Measurements from ENCODE around the gene RAB40C. TPM values are rescaled to one million over a fixed set of nuclear protein-coding genes. Genes with fewer than 3 reads are reported as not detected.
A peak's percentile ranks its signal among the peaks of the same experiment; 100 is the strongest.

Gene RAB40C
- total and polyA plus RNA-seq, 8 donors = 17.6 to 101 (median 25.6) TPM

DNA sequence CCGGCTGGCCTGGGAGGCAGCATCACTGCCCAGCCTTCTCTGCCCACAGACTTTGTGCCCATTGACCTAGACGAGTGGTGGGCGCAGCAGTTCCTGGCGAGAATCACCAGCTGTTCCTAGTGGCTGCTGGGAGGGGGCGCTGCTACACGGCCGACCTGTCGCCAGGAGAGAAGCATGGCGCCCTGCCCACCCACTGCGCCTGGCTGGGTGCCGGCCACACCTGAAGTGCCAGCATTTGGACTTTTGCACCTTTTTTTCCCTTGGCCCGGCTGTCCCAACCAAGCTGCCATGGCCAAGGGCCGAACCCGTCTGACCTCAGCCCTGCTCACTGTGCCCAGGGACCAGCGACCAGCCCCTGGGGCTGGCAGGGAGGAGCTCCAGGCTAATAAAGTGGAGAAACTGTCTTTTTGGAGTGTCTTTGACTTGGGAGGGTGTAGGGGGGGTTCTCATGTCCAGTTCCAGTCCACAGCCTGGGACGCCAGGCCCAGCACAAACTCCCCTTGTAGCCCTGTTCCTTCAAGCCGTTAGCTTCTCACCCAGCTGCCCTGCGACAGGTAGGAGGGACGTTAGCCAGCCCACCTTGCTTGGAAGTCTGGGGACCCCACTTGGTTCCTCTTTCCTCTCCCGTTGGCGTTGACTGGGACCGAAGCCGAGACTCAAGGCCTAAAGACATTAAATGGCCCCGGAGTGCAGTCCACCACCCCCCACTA is 58.4 kb downstream of the RAB40C start:
- Histone ChIP-seq H3K27me3 (no peaks in the 10 kb centered on the region), H3K9me3 (no peaks in the 10 kb centered on the region), H3K4me1 (peaks cover 54 to 78% (median 74%) of the 10 kb centered on the region in 4 donors), H3K4me3 (peak overlapping the region; percentile 73 to 99 (median 90)), H3K27ac (peak overlapping the region; percentile 88 to 95 (median 90)), H3K36me3 (peaks cover 0 to 18% (median 14%) of the 10 kb centered on the region in 4 donors)
- TF ChIP-seq POLR2A (IDR thresholded peaks at IDR 0.05) (no peak), EP300 (IDR thresholded peaks at IDR 0.05) (no peak), POLR2AphosphoS5 (IDR thresholded peaks at IDR 0.05) (peak in 2 of 3 donors; percentile 4 to 21)
- TF ChIP-seq, protein P1, sequence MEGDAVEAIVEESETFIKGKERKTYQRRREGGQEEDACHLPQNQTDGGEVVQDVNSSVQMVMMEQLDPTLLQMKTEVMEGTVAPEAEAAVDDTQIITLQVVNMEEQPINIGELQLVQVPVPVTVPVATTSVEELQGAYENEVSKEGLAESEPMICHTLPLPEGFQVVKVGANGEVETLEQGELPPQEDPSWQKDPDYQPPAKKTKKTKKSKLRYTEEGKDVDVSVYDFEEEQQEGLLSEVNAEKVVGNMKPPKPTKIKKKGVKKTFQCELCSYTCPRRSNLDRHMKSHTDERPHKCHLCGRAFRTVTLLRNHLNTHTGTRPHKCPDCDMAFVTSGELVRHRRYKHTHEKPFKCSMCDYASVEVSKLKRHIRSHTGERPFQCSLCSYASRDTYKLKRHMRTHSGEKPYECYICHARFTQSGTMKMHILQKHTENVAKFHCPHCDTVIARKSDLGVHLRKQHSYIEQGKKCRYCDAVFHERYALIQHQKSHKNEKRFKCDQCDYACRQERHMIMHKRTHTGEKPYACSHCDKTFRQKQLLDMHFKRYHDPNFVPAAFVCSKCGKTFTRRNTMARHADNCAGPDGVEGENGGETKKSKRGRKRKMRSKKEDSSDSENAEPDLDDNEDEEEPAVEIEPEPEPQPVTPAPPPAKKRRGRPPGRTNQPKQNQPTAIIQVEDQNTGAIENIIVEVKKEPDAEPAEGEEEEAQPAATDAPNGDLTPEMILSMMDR (IDR thresholded peaks at IDR 0.05) = peak in 4 of 7 experiments; percentile 22 to 46 (median 32)
- DNase-seq = peak; percentile 76 to 83
- intact Hi-C loops (cut with DNase I; ENCODE audit: low total_unique reads) = no loop called here
- WGBS, 5 donors = 18 to 47% (median 24%) methylated on average over 22 to 24 of the region's 24 CpGs

GRCh38 chr16:648781-649589 is 59.1 kb downstream of the RAB40C start, which contains the start of gene WDR90:
WDR90 (plus strand) TSS chr16:649365; CDS start chr16:649417, 52 bp downstream.
- intact Hi-C loops (cut with DNase I; ENCODE audit: low total_unique reads) = no loop called here
- no peaks in the 10 kb centered on the region for H3K9me3 ChIP-seq
- no peaks in the 10 kb centered on the region for H3K27me3 ChIP-seq
- DNase-seq = peak; percentile 94 to 98
- peak within 1 kb of the TSS; percentile 73 to 99 (median 90) for H3K4me3 ChIP-seq
- TF ChIP-seq POLR2A (IDR thresholded peaks at IDR 0.05) = no peak
- peak in 2 of 3 donors; percentile 73 to 93 for TF ChIP-seq POLR2AphosphoS5 (IDR thresholded peaks at IDR 0.05)
- H3K36me3 ChIP-seq = peaks cover 0 to 26% (median 22%) of the 10 kb centered on the region in 4 donors
- WGBS, 5 donors = 1 to 5% (median 1%) methylated on average over 19 to 91 of the region's 91 CpGs
- peaks cover 52 to 71% (median 67%) of the 10 kb centered on the region in 4 donors for H3K4me1 ChIP-seq
- peak within 1 kb of the TSS; percentile 88 to 95 (median 90) for H3K27ac ChIP-seq

- no peak for DNase-seq
- H3K27me3 ChIP-seq = no peaks in the 10 kb centered on the region
- intact Hi-C loops (cut with DNase I; ENCODE audit: low total_unique reads) = loop anchor here (10.0 kb wide), 1 partner anchor 75 kb away; no protein-coding TSS in a partner anchor
- peaks cover 0 to 29% (median 24%) of the 10 kb centered on the region in 4 donors for H3K36me3 ChIP-seq
- no peak for TF ChIP-seq EP300 (IDR thresholded peaks at IDR 0.05)
- TF ChIP-seq POLR2AphosphoS5 (IDR thresholded peaks at IDR 0.05) = no peak
- no peak for TF ChIP-seq POLR2A (IDR thresholded peaks at IDR 0.05)
- TF ChIP-seq, protein P1 (IDR thresholded peaks at IDR 0.05) = no peak
- peaks cover 52 to 64% (median 62%) of the 10 kb centered on the region in 4 donors for H3K4me1 ChIP-seq
- H3K4me3 ChIP-seq = peak overlapping the region; percentile 73 to 99 (median 90)
- WGBS, 5 donors = 1 to 5% (median 2%) methylated on average over 4 to 44 of the region's 44 CpGs; no CpG with 5 or more reads in 1 of the 5 donors
- H3K9me3 ChIP-seq = no peaks in the 10 kb centered on the region
- H3K27ac ChIP-seq = peak overlapping the region; percentile 88 to 95 (median 90)
Measured at GRCh38 chr16:649631-650030, 59.8 kb downstream of the RAB40C start.

GRCh38 chr16:651844-652243 is 62.0 kb downstream of the RAB40C start:
- Histone ChIP-seq H3K9me3 (no peaks in the 10 kb centered on the region), H3K36me3 (peaks cover 7 to 51% (median 43%) of the 10 kb centered on the region in 4 donors), H3K27ac (no peak overlapping the region), H3K4me3 (no peak overlapping the region), H3K4me1 (peaks cover 34 to 43% (median 41%) of the 10 kb centered on the region in 4 donors), H3K27me3 (no peaks in the 10 kb centered on the region)
- TF ChIP-seq POLR2A (IDR thresholded peaks at IDR 0.05) = no peak
- DNase-seq = no peak
- intact Hi-C loops (cut with DNase I; ENCODE audit: low total_unique reads) = loop anchor here (10.0 kb wide), 1 partner anchor 77 kb away; no protein-coding TSS in a partner anchor
- 90 to 99% (median 92%) methylated on average over 10 to 22 of the region's 22 CpGs for WGBS, 5 donors
